A549 (cell line): ENCODE data around the gene DPH5.

Source experiments
- EP300 ChIP-seq, 2 experiments: fragments of >200 bp; sonication (Bioruptor Twin); formaldehyde crosslinking; IDR thresholded peaks; 2 replicates in 1 of 2; 3 replicates in 1 of 2; pipeline ENCODE4 v1.6.1; 2016 to 2017
- POLR2A ChIP-seq: IDR thresholded peaks from 2 replicates; pipeline ENCODE4 v1.6.1; 2012; ENCODE audit warnings: mild to moderate bottlenecking, low read length
- RAD21 ChIP-seq, 2 experiments: fragments of >200 bp in 1 of 2; sonication (Bioruptor Twin) in 1 of 2; formaldehyde crosslinking in 1 of 2; IDR thresholded peaks in 1 of 2; conservative IDR thresholded peaks in 1 of 2; 2 replicates in 1 of 2; 3 replicates in 1 of 2; pipeline ENCODE4 v1.6.1; 2012 to 2018; ENCODE audit warnings: inconsistent platforms in 1 of 2
- TF ChIP-seq, protein P1 (sequence below): fragments of >200 bp; sonication (Bioruptor Twin); formaldehyde crosslinking; IDR thresholded peaks from 3 replicates; pipeline ENCODE4 v1.5.1; 2016

GRCh38 chr1:100941580-100942216 lies 83.9 kb downstream of the DPH5 start:
- TF ChIP-seq RAD21 (conservative IDR thresholded peaks at IDR 0.05 in 1 of 2, IDR thresholded peaks at IDR 0.05 in 1 of 2) (no peak), POLR2A (no peak), EP300 (IDR thresholded peaks at IDR 0.05) (no peak)
- TF ChIP-seq, protein P1, sequence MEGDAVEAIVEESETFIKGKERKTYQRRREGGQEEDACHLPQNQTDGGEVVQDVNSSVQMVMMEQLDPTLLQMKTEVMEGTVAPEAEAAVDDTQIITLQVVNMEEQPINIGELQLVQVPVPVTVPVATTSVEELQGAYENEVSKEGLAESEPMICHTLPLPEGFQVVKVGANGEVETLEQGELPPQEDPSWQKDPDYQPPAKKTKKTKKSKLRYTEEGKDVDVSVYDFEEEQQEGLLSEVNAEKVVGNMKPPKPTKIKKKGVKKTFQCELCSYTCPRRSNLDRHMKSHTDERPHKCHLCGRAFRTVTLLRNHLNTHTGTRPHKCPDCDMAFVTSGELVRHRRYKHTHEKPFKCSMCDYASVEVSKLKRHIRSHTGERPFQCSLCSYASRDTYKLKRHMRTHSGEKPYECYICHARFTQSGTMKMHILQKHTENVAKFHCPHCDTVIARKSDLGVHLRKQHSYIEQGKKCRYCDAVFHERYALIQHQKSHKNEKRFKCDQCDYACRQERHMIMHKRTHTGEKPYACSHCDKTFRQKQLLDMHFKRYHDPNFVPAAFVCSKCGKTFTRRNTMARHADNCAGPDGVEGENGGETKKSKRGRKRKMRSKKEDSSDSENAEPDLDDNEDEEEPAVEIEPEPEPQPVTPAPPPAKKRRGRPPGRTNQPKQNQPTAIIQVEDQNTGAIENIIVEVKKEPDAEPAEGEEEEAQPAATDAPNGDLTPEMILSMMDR = no peak
